Astrocyte of the cerebellum (primary cell): Measurements from ENCODE around the gene LIM2.

Experiments
- DNase-seq: peaks from one replicate; pipeline ENCODE4 v3.0.0-alpha.2; 2011; ENCODE audit warnings: low read depth
- H3K4me3 ChIP-seq: 2 replicates; pipeline ENCODE4 v1.5.1; 2011; ENCODE audit warnings: mild to moderate bottlenecking, low read depth, low read length, moderate library complexity
- CTCF ChIP-seq: IDR thresholded peaks from 2 replicates; pipeline ENCODE4 v1.5.1; 2012; ENCODE audit warnings: low read length, low read depth, moderate library complexity, mild to moderate bottlenecking; ENCODE audit errors: missing control alignments
- in situ Hi-C: cut with HindIII; loops from 2 replicates; pipeline ENCODE4 v1.10.0; 2017; ENCODE audit warnings: low sequenced_read_pairs

LIM2 gene

DNA sequence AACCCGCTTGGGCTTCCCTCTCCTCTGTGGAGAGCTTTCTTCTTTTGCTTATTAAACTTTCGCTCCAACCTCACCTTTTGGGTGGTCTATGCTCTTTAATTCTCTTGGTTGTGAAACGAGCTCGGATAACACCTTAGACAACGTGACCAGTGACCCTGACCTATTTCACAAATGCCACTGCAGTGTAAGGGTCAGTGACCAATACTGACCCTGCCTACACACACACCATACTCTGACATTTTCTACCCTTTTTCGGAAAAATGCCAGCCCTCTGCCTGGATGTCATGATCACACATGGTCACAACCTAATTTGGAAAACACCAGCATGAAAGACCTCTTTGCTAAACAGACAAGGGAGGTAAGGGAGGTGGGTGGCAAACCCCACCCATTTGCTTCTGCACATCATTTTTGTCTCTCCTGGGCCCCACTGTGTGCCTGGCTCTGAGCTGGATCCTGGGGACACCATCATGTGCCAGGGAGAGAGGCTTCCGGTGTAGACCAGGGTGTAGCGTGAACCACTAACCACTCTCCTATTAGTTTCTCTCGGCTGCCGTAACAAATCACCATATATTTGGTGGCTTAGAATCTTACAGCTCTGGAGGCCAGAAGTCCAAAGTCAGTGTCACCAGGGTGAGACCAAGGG, 31.5 kb downstream of the LIM2 start:
- DNase-seq: no peak
- in situ Hi-C loops: no loop called here
- TF ChIP-seq CTCF: no peak
- no peak overlapping the region for H3K4me3 ChIP-seq

- no peak overlapping the region for H3K4me3 ChIP-seq
- DNase-seq: no peak
- TF ChIP-seq CTCF: no peak
These were observed 33.0 kb downstream of the LIM2 start for GRCh38 chr19:51354742-51355148.

GRCh38 chr19:51354103-51354741, 33.6 kb downstream of the LIM2 start:
- no peak overlapping the region for H3K4me3 ChIP-seq
- no peak for TF ChIP-seq CTCF
- in situ Hi-C loops: no loop called here
- no peak for DNase-seq

More at GRCh38 chr19:51354742-51355148, 33.0 kb downstream of the LIM2 start:
- in situ Hi-C loops: no loop called here

- no peak overlapping the region for H3K4me3 ChIP-seq
- in situ Hi-C loops: no loop called here
- DNase-seq: no peak
- TF ChIP-seq CTCF: no peak
These were observed 34.9 kb downstream of the LIM2 start for GRCh38 chr19:51352783-51353360.

- no peak for TF ChIP-seq CTCF
- no peak for DNase-seq
- H3K4me3 ChIP-seq: no peak overlapping the region
- in situ Hi-C loops: no loop called here
These were observed 36.3 kb downstream of the LIM2 start for GRCh38 chr19:51351266-51351990.

DNA sequence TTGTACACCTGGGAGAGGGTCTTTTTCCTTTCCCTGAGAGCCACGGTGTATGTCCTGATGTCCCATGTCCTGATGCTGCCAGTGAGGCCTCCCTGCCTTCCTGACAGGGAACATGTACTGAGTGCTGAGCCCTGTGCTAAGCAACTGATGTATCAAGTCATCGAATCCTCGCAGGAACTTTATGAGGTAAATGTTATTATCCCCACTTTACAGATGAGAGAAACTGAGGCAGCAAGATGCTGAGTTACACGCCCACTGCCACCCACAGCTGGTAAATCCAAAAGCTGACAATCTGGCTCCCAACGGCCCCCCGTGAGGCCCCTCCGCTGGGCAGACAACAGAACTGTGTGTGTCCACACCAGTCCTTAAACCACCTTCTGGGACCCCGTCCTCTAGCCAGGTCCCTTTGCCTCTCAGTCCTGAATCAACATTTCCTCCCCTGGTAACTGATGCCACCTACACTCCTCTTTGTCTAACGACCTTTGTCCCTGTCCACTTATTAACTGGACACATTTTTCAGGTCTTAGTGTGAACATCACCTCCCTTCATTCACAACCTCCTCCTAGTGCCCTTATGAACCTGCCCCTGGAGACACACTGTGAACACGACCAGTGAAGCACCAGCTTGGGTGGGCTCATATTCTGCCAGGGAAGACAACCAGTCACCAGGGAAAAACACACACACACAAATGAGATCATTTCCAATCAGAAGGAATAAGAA, 40.4 kb downstream of the LIM2 start:
- in situ Hi-C loops: no loop called here
- no peak for DNase-seq
- TF ChIP-seq CTCF: no peak
- H3K4me3 ChIP-seq: no peak overlapping the region
